ENCODE measurements around the gene STAT2.
"Not testable (repeated sequence)": the region's sequence is repeated elsewhere in the genome, so short reads cannot be mapped to it uniquely, and the experiment has no call there.

The STAT2 gene

DNA sequence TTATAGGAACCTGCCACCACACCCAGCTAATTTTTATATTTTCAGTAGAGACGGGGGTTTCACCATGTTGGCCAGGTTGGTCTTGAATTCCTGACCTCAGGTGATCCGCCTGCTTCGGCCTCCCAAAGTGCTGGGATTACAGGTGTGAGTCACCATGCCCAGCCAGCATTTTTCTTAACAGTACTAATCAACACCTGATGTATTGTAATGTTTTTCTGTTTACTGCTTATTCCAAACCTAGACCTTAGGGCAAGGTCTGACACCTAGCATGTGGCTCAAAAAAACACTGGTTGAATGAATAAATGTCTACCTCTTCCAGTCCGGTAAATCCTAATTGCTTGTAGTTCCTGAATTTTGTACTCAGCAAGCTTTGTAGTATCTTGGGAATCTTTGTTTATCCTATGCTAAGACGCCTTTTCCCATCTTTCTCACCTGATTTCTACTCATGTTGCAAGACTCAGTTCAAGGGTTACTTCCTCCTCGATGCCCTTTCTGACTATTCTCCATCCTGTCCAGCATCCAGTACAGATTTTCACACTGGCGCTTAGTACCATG is 28.9 kb downstream of the STAT2 start:
- Mint-ChIP-seq H3K36me3 (peaks cover 21% of the 10 kb centered on the region), H3K4me3 (no peak overlapping the region)
- CTCF ChIA-PET = no interaction called here

GRCh38 chr12:56326533-56326932 is 33.4 kb downstream of the STAT2 start:
- CTCF ChIA-PET = no interaction called here
- Mint-ChIP-seq H3K36me3 (peaks cover 38% of the 10 kb centered on the region), H3K4me3 (no peak overlapping the region), H3K9me3 (no peaks in the 10 kb centered on the region), H3K27ac (no peak overlapping the region), H3K27me3 (no peaks in the 10 kb centered on the region), H3K4me1 (peaks cover 3% of the 10 kb centered on the region)
- no peak for DNase-seq

More for the DNA sequence above, 28.9 kb downstream of the STAT2 start:
- H3K27ac Mint-ChIP-seq = peak overlapping the region; percentile 43
- no peak for DNase-seq
- H3K27me3 Mint-ChIP-seq = no peaks in the 10 kb centered on the region
- H3K9me3 Mint-ChIP-seq = no peaks in the 10 kb centered on the region
- H3K4me1 Mint-ChIP-seq = peaks cover 25% of the 10 kb centered on the region

- H3K4me3 Mint-ChIP-seq = no peak overlapping the region
- DNase-seq = no peak
- H3K9me3 Mint-ChIP-seq = no peaks in the 10 kb centered on the region
- CTCF ChIA-PET = interaction anchor here (1.5 kb wide), 1 partner anchor 138 kb away, joined by 4 read pairs; no protein-coding TSS in a partner anchor
- peaks cover 38% of the 10 kb centered on the region for H3K36me3 Mint-ChIP-seq
- no peak overlapping the region for H3K27ac Mint-ChIP-seq
- H3K27me3 Mint-ChIP-seq = no peaks in the 10 kb centered on the region
- H3K4me1 Mint-ChIP-seq = no peaks in the 10 kb centered on the region
Measured at GRCh38 chr12:56326126-56326525, 33.8 kb downstream of the STAT2 start.

GRCh38 chr12:56324206-56324605 is 35.7 kb downstream of the STAT2 start:
- CTCF ChIA-PET = interaction anchor here (0.6 kb wide), 1 partner anchor 327 kb away, joined by 3 read pairs; the partner anchor contains the start of gene SUOX
- Mint-ChIP-seq H3K27me3 (no peaks in the 10 kb centered on the region), H3K36me3 (peaks cover 43% of the 10 kb centered on the region)

GRCh38 chr12:56321610-56322009 is 38.3 kb downstream of the STAT2 start:
- CTCF ChIA-PET = not testable (repeated sequence)

More at GRCh38 chr12:56324206-56324605, 35.7 kb downstream of the STAT2 start:
- no peak for DNase-seq
- Mint-ChIP-seq H3K4me3 (no peak overlapping the region), H3K9me3 (no peaks in the 10 kb centered on the region), H3K4me1 (no peaks in the 10 kb centered on the region), H3K27ac (no peak overlapping the region)

GRCh38 chr12:56321027-56321426 is 38.9 kb downstream of the STAT2 start:
- Mint-ChIP-seq H3K9me3 (no peaks in the 10 kb centered on the region), H3K36me3 (peaks cover 36% of the 10 kb centered on the region), H3K4me1 (peaks cover 8% of the 10 kb centered on the region), H3K4me3 (no peak overlapping the region), H3K27me3 (no peaks in the 10 kb centered on the region), H3K27ac (no peak overlapping the region)
- CTCF ChIA-PET = interaction anchor here (1.2 kb wide), 1 partner anchor 21 kb away, joined by 4 read pairs; no protein-coding TSS in a partner anchor
- DNase-seq = no peak

More at GRCh38 chr12:56321610-56322009, 38.3 kb downstream of the STAT2 start:
- peaks cover 40% of the 10 kb centered on the region for H3K36me3 Mint-ChIP-seq
- not testable (repeated sequence) for H3K4me1 Mint-ChIP-seq, H3K27me3 Mint-ChIP-seq, H3K9me3 Mint-ChIP-seq, DNase-seq, H3K27ac Mint-ChIP-seq, H3K4me3 Mint-ChIP-seq

DNA sequence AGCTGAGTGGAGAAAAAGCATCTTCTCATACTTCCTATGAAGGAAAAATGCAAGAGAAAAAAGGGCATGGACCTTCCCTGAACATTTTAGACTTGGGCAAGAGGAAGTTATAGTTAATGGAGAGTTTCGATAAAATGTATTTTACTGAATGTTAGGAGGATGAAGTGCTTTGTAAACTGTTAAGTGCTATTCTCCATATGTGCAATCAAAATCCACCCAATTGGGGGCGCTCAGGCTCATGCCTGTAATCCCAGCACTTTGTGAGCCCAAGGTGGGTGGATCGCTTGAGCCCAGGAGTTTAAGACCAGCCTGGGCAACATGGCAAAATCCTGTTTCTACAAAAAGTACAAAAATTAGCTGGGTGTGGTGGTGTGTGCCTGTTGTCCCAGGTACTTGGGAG is 42.2 kb downstream of the STAT2 start:
- CTCF ChIA-PET = interaction anchor here (1.0 to 1.1 kb wide), 2 partner anchors 20 to 147 kb away, joined by 3 to 4 read pairs; no protein-coding TSS in a partner anchor
- H3K36me3 Mint-ChIP-seq = peaks cover 28% of the 10 kb centered on the region
- H3K27me3 Mint-ChIP-seq = no peaks in the 10 kb centered on the region
- DNase-seq = no peak
- no peak overlapping the region for H3K27ac Mint-ChIP-seq
- no peak overlapping the region for H3K4me3 Mint-ChIP-seq
- H3K4me1 Mint-ChIP-seq = peaks cover 19% of the 10 kb centered on the region
- no peaks in the 10 kb centered on the region for H3K9me3 Mint-ChIP-seq

DNA sequence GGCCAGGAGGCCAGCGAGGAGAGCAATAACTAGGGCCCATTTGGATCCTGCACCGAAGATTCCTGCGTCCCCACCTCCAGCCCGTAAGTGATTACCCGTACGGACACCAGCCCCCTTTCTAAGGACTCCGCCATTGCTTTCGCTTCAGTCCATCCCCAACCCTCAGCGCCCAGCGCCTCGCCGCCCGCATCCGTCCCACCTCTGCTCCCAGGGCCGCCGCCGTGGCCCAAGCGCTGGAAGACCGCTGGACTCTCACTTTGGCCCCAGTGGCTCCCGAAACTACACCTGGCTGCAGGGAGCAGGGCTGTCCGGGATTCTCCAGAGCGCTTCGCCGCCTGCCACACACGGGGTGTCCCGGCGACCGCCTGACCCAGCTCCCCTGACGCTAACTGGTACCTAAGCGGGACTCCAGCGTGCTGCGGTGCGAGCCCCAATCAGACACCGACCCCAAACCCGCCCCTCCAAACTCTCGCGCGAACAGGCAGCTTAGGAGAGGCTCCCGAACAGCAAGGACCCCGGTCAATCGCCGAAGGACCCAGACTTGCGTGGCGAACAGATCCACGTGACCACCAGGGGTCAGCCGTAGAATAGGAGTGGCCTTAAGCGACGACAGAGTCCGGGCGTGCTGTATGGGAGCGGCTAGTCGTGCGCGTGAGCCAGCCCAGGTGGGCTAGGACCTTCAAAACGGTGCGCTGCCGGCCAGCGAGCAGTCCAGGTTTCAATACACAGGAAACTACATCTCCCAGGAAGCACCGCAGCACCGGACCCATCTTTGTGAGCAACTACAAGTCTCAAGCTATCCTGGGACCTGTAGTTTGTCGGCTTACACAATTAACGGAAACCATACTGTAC is 44.1 kb downstream of the STAT2 start, which contains the start of gene CNPY2:
CNPY2 (minus strand) TSS at position 367 of the 852 bp plus-strand sequence. CDS start 771 bp downstream, outside the sequence.
- Mint-ChIP-seq H3K4me1 (peaks cover 19% of the 10 kb centered on the region), H3K4me3 (peak within 1 kb of the TSS; percentile 92), H3K9me3 (no peaks in the 10 kb centered on the region), H3K27me3 (no peaks in the 10 kb centered on the region), H3K27ac (peak within 1 kb of the TSS; percentile 93), H3K36me3 (peaks cover 26% of the 10 kb centered on the region)
- CTCF ChIA-PET = interaction anchor here (0.5 to 2.3 kb wide), 7 partner anchors 11 to 198 kb away, joined by 3 to 7 read pairs (median 3); partner anchors contain the start of genes CS and ZC3H10
- peak; percentile 98 for DNase-seq

DNA sequence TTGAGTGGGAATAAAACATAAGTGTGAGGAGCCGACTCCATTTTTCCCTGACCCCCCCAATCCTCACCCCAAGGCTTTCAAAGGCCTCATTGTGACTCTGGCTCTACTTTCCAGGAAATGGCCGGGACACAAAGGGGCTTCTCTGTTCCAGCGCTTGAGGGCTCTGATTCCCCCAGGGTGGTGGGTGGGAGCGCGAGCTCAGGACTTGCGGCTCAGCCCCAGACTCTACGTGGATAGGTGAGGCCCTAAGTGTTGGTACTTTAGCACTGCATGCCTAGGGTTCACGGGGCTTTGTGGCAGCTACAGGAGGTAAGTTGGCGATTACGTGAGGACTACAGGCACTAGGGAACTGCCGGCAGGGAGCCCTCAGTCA is 44.7 kb downstream of the STAT2 start:
- Mint-ChIP-seq H3K4me3 (peak overlapping the region; percentile 92), H3K27me3 (no peaks in the 10 kb centered on the region), H3K4me1 (peaks cover 19% of the 10 kb centered on the region), H3K36me3 (peaks cover 28% of the 10 kb centered on the region), H3K9me3 (no peaks in the 10 kb centered on the region), H3K27ac (peak overlapping the region; percentile 93)
- CTCF ChIA-PET = interaction anchor here (0.5 to 2.3 kb wide), 4 partner anchors 10 to 149 kb away, joined by 3 to 7 read pairs (median 4); partner anchors contain the start of gene CS
- no peak for DNase-seq

DNA sequence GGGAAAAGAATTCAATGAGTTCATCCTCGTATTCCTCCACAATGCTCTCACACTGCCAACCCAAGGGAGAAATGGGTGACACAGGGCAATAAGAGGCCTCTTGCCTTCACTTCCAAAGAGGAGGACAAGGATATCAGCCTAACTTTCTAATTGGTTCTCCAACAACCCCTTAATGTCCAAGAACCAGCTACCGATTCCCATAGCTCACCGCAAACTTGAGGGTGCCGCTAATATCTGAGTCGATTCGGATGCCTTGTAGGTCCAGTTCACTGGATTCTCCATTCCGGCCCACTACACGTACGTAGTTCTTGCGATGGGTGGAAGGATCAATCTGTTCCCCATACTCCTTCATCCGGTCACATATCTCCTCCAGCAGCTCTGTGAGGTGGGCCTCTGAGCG is 48.9 kb downstream of the STAT2 start:
- Mint-ChIP-seq H3K36me3 (peaks cover 18% of the 10 kb centered on the region), H3K27me3 (no peaks in the 10 kb centered on the region), H3K4me1 (peaks cover 11% of the 10 kb centered on the region), H3K4me3 (no peak overlapping the region), H3K27ac (no peak overlapping the region), H3K9me3 (no peaks in the 10 kb centered on the region)
- CTCF ChIA-PET = interaction anchor here (1.1 to 3.0 kb wide), 2 partner anchors 121 to 191 kb away, joined by 3 to 6 read pairs; partner anchors contain the start of gene SMARCC2
- no peak for DNase-seq

GRCh38 chr12:56308714-56309113 is 51.2 kb downstream of the STAT2 start:
- Mint-ChIP-seq H3K36me3 (peaks cover 11% of the 10 kb centered on the region), H3K4me1 (no peaks in the 10 kb centered on the region), H3K4me3 (no peak overlapping the region), H3K27me3 (no peaks in the 10 kb centered on the region), H3K9me3 (no peaks in the 10 kb centered on the region), H3K27ac (no peak overlapping the region)
- CTCF ChIA-PET = interaction anchor here (0.9 to 3.0 kb wide), 2 partner anchors 119 to 265 kb away, joined by 4 to 6 read pairs; partner anchors contain the start of gene SMARCC2
- DNase-seq = no peak

DNA sequence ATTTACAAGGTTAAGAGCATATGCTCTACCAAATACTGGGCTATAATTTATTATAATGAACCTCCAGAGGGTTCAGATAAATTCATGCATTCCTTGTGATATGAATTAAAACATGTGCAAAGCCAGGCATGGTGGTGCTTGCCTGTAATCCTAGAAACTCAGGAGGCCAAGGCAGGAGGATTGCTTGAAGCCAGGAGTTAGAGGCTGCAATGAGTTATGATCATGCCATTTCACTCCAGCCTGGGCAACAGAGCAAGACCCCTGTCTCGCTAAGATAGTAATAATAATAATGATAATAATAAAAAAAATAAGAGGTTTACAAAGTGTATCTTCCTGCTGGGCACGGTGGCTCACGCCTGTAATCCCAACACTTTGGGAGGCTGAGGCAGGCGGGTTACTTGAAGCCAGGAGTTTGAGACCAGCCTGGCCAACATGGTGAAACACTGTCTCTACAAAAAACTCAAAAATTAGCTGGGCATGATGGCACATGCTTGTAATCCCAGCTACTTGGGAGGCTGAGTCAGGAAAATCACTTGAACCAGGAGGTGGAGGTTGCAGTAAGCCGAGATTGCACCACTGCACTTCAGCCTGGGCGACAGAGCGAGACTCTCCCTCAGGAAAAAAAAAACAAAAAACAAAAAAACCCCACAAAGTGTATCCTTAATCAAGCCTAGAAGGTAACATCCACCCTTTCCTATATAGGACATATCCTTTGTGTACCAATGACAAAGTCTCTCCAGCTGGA is 52.5 kb downstream of the STAT2 start:
- Mint-ChIP-seq H3K27me3 (no peaks in the 10 kb centered on the region), H3K9me3 (no peaks in the 10 kb centered on the region), H3K4me1 (peaks cover under 1% of the 10 kb centered on the region), H3K36me3 (peaks cover 11% of the 10 kb centered on the region), H3K27ac (no peak overlapping the region), H3K4me3 (no peak overlapping the region)
- CTCF ChIA-PET = no interaction called here
- DNase-seq = no peak

DNA sequence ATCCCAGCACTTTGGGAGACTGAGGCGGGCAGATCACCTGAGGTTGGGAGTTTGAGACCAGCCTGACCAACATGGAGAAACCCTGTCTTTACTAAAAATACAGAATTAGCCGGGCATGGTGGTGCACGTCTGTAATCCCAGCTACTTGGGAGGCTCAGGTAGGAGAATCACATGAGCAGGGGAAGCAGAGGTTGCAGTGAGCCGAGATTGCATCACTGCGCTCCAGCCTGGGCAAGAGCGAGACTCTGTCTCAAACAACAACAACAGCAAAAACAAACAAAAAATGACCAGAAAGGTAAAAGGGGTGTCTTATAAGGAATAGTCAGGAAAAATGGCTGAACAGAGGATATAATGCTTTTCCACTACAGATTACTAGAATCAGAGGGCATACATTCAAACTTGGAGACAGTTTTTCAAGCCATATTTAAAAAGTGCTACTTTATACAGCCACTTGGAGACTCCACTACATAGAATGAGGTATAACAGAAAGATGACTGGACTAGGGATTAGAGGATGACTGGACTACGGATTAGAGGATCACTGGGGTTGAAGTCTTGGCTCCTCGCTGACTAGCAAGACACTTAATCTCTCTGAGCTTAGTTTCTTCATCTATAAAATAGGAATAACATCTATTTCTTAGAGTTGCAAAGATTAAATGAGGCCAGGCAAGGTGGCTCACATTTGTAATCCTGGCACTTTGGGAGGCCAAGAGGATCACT is 54.9 kb downstream of the STAT2 start:
- DNase-seq = no peak
- Mint-ChIP-seq H3K9me3 (no peaks in the 10 kb centered on the region), H3K27ac (no peak overlapping the region), H3K36me3 (peaks cover 6% of the 10 kb centered on the region), H3K27me3 (no peaks in the 10 kb centered on the region), H3K4me3 (no peak overlapping the region), H3K4me1 (peaks cover 20% of the 10 kb centered on the region)
- CTCF ChIA-PET = interaction anchor here (0.9 to 1.7 kb wide), 2 partner anchors 11 to 23 kb away, joined by 4 to 7 read pairs; partner anchors contain the start of gene CNPY2
